Parathyroid adenoma (tissue), 2 donors: ENCODE data around the gene CDH4.

Experiments
- H2AFZ ChIP-seq: fragments of 300-600 bp; sonication (generic); one replicate; pipeline ENCODE4 v1.7.0; 2017; ENCODE audit warnings: antibody characterized with exemption, mild to moderate bottlenecking
- H3K27ac ChIP-seq: fragments of 300-600 bp; sonication (generic); one replicate; pipeline ENCODE4 v1.7.0; 2017
- H3K27me3 ChIP-seq: fragments of 300-600 bp; sonication (generic); one replicate; pipeline ENCODE4 v1.7.0; 2017; ENCODE audit warnings: low read length; ENCODE audit not compliant: control insufficient read depth, insufficient read depth
- H3K36me3 ChIP-seq: fragments of 300-600 bp; sonication (generic); one replicate; pipeline ENCODE4 v1.7.0; 2017; ENCODE audit warnings: low read length; ENCODE audit not compliant: control insufficient read depth, insufficient read depth
- H3K4me1 ChIP-seq: fragments of 300-600 bp; sonication (generic); one replicate; pipeline ENCODE4 v1.7.0; 2017; ENCODE audit warnings: control low read depth
- H3K4me2 ChIP-seq: fragments of 300-600 bp; sonication (generic); one replicate; pipeline ENCODE4 v1.7.0; 2017; ENCODE audit warnings: low read length
- H3K4me3 ChIP-seq: fragments of 300-600 bp; sonication (generic); one replicate; pipeline ENCODE4 v1.7.0; 2017; ENCODE audit warnings: low read depth, low read length
- H3K79me2 ChIP-seq: fragments of 300-600 bp; sonication (generic); one replicate; pipeline ENCODE4 v1.7.0; 2017; ENCODE audit warnings: control low read depth
- H3K9ac ChIP-seq: fragments of 300-600 bp; sonication (generic); one replicate; pipeline ENCODE4 v1.7.0; 2017; ENCODE audit warnings: mild to moderate bottlenecking
- H3K9me3 ChIP-seq: fragments of 300-600 bp; sonication (generic); one replicate; pipeline ENCODE4 v1.7.0; 2017; ENCODE audit warnings: low read length; ENCODE audit not compliant: control insufficient read depth
- CTCF ChIP-seq: fragments of 300-600 bp; sonication (generic); IDR thresholded peaks from one replicate; pipeline ENCODE4 v1.7.0; 2017; ENCODE audit warnings: antibody characterized with exemption, mild to moderate bottlenecking
- donor health status: primary hyperparathyroidism.

Gene CDH4

GRCh38 chr20:61879694-61880093 is 627.6 kb downstream of the CDH4 start:
- no peak for TF ChIP-seq CTCF
- Histone ChIP-seq H3K27me3 (no peaks in the 10 kb centered on the region), H3K9ac (no peak overlapping the region), H3K79me2 (no peaks in the 10 kb centered on the region), H3K4me2 (no peak overlapping the region), H3K9me3 (no peaks in the 10 kb centered on the region), H3K36me3 (no peaks in the 10 kb centered on the region), H3K4me3 (no peak overlapping the region), H3K4me1 (no peaks in the 10 kb centered on the region), H3K27ac (no peak overlapping the region), H2AFZ (no peak overlapping the region)

DNA sequence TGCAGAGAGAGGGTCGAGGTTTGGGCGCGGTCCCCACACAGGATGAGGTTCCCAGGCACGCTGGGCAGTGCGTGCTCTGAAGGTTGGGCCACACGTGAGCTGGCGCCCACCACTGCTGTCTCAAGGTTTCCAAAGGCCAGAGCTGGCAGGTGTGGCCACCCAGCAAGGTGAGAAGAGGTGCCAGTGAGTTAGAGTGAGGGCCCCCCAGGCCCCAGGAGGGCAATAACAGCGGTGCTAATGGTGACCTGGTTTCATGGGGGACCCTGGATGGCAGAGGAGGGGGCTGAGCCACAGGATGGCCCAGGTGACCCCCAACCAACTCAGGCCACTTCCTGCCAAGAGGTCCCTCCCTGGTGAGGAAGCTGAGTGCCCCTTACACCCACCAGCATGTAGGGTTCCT is 628.6 kb downstream of the CDH4 start:
- TF ChIP-seq CTCF: no peak
- no peak overlapping the region for H3K4me2 ChIP-seq
- H3K79me2 ChIP-seq: no peaks in the 10 kb centered on the region
- H3K27me3 ChIP-seq: no peaks in the 10 kb centered on the region
- no peaks in the 10 kb centered on the region for H3K4me1 ChIP-seq
- no peaks in the 10 kb centered on the region for H3K9me3 ChIP-seq
- H3K9ac ChIP-seq: no peak overlapping the region
- no peak overlapping the region for H2AFZ ChIP-seq
- no peaks in the 10 kb centered on the region for H3K36me3 ChIP-seq
- H3K4me3 ChIP-seq: no peak overlapping the region
- no peak overlapping the region for H3K27ac ChIP-seq

DNA sequence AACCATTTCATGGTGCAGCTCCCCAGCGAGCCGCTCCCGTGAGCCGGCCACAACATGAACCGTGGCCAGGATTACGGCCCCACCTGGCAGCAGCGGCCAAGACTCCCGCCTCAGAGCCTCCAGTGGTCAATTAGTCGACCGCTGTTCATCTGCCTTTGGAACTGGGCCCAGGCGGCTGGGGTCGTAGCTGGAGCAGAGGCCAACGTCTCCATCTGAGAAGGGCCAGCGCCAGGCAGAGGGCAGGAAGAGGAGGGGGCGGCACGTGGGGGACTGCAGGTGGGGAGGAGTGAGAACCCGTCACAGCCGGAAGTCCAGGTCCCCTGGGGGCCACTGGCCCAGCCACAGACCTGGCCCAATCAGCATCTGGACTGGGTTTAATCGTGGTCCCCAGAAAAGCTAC is 629.4 kb downstream of the CDH4 start:
- no peak overlapping the region for H3K4me3 ChIP-seq
- no peak for TF ChIP-seq CTCF
- H3K27me3 ChIP-seq: no peaks in the 10 kb centered on the region
- no peak overlapping the region for H2AFZ ChIP-seq
- no peak overlapping the region for H3K9ac ChIP-seq
- H3K36me3 ChIP-seq: no peaks in the 10 kb centered on the region
- no peaks in the 10 kb centered on the region for H3K4me1 ChIP-seq
- H3K4me2 ChIP-seq: no peak overlapping the region
- no peak overlapping the region for H3K27ac ChIP-seq
- H3K9me3 ChIP-seq: no peaks in the 10 kb centered on the region
- no peaks in the 10 kb centered on the region for H3K79me2 ChIP-seq

GRCh38 chr20:61881861-61882260 is 629.8 kb downstream of the CDH4 start:
- Histone ChIP-seq H2AFZ (no peak overlapping the region), H3K9ac (no peak overlapping the region), H3K79me2 (no peaks in the 10 kb centered on the region), H3K9me3 (no peaks in the 10 kb centered on the region), H3K27ac (no peak overlapping the region), H3K36me3 (no peaks in the 10 kb centered on the region), H3K4me2 (no peak overlapping the region), H3K27me3 (no peaks in the 10 kb centered on the region), H3K4me1 (no peaks in the 10 kb centered on the region), H3K4me3 (no peak overlapping the region)
- TF ChIP-seq CTCF: no peak

DNA sequence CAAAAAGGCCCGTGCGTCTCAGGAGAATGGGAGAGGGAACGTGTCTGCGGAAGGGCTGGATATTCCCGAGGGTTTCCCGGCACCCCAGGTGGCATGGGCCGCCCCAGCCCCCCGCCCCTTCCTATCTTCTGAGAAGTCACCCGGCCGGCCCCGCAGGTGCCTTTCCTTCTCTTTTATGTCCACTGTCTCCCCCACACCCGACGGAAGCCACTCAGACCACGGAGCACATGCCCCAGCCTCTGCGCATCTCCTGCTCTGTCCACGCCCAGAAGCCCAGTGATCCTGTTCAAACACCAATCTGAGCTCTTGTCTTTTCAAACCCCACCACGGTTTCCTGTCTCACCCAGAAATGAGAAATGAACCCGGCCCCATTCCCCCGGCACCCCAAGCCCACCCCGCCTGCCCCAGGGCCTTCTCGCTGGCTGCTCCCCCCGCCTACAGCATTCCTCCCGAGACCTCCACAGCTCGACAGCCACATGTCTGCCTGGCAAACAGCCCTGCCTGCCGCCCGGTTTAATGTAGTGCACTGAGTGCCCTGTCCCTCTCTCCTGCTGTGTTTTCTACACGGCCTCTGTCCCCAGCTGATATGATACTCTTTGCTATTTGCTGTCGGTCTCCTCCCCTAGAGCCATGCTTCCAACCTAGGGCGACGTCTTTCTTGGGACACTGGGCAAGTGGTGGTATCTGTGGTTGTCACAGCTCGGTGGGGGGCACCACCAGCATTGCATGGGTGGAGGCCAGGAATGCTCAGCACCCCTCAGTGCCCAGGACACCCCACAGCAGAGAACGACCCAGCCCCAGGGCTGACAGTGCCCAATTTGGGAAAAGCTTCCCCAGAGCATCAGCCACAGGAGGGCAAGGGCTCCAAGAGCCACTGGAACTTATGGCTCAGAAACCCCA is 630.9 kb downstream of the CDH4 start:
- no peaks in the 10 kb centered on the region for H3K27me3 ChIP-seq
- no peaks in the 10 kb centered on the region for H3K79me2 ChIP-seq
- no peaks in the 10 kb centered on the region for H3K36me3 ChIP-seq
- H3K9me3 ChIP-seq: no peaks in the 10 kb centered on the region
- H3K9ac ChIP-seq: no peak overlapping the region
- TF ChIP-seq CTCF: no peak
- no peak overlapping the region for H3K27ac ChIP-seq
- H3K4me3 ChIP-seq: no peak overlapping the region
- H3K4me2 ChIP-seq: no peak overlapping the region
- no peak overlapping the region for H2AFZ ChIP-seq
- H3K4me1 ChIP-seq: no peaks in the 10 kb centered on the region
